ENCODE results near the gene RBFOX1.

RBFOX1 gene

GRCh38 chr16:7571366-7571765 is 238.7 kb downstream of the RBFOX1 start:
- H3K27ac ChIP-seq = no peak overlapping the region
- DNase-seq (ENCODE audit: low read depth, low spot score) = no peak

DNA sequence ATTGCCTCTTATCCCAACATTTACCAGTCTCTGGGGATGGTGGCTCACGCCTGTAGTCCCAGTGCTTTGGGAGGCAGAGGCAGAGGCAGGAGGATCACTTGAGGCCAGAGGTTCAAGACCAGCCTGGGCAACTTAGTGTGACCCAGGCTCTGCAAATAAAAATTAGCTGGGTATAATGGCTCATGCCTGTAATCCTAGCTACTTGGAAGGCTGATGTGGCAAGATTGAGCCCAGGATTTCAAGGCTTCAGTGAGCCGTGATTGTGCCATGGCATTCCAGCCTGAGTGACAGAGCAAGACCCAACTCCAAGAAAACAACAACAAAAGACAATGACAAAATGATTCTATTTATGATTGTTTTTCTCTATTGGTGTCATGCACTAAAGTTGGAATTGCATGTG is 244.9 kb downstream of the RBFOX1 start:
- DNase-seq (ENCODE audit: low read depth, low spot score) = no peak
- no peak overlapping the region for H3K27ac ChIP-seq

GRCh38 chr16:7579454-7579853 is 246.8 kb downstream of the RBFOX1 start:
- no peak overlapping the region for H3K27ac ChIP-seq
- no peak for DNase-seq (ENCODE audit: low read depth, low spot score)

GRCh38 chr16:7581175-7581574 is 248.5 kb downstream of the RBFOX1 start:
- no peak for DNase-seq (ENCODE audit: low read depth, low spot score)
- no peak overlapping the region for H3K27ac ChIP-seq

DNA sequence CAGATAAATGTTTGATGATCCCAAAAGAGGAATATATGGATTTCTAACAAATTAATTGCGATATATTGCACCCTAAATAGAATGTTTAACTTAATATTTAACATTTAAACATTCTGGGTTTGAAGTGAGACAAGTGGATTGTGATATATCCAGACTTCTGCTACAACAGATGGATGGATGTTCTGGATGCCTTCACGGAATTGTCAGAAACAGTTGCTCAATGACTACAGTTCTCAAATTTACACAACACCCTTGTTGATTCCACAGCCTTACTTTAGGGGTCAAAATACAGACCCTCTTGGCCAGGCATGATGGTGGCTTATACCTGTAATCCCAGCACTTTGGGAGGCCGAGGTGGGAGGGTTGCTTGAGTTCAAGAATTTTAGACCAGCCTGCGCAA is 250.8 kb downstream of the RBFOX1 start:
- H3K27ac ChIP-seq = no peak overlapping the region

GRCh38 chr16:7584561-7584960 is 251.9 kb downstream of the RBFOX1 start:
- no peak overlapping the region for H3K27ac ChIP-seq
- DNase-seq (ENCODE audit: low read depth, low spot score) = no peak

More for the DNA sequence above, 250.8 kb downstream of the RBFOX1 start:
- no peak for DNase-seq (ENCODE audit: low read depth, low spot score)

DNA sequence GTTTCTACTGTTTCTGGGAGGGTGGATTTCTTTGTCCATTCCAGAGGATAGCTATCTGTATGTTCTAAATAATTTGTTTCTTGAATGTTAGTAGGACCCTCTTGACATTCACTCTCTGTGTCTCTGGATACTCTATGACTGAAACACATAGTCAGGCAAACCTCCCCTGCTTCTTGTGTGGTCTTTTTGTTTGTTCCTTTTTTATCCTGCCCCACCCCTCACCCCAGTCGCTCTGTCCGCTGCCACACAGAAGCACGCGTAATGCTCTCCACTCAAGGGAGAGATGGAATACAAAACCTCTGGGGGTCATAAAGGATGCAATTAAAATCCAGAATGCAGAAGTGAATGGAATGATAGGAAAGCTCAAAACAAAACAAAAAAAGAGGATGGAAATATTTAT is 253.1 kb downstream of the RBFOX1 start:
- DNase-seq (ENCODE audit: low read depth, low spot score) = no peak
- H3K27ac ChIP-seq = no peak overlapping the region

DNA sequence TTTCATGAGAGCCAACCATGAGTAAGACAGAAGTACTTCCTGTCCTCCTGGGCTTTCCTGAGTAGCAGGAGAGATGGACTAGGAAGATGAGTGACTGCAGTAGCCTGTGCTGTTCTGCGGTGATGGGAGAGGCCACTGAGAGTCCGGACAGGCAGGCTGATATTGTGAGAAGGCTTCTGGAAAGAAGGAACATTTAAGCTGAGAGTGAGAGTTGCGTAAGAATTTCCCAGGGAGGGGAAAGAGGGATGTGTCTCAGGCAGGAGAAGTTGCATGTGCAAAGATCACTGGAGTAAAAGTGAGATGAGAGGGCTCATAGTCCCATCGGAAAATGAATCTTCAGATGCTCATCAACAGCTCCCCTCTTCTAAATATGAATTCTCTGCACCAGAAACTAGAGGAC is 258.3 kb downstream of the RBFOX1 start:
- no peak overlapping the region for H3K27ac ChIP-seq
- no peak for DNase-seq (ENCODE audit: low read depth, low spot score)

- no peak for DNase-seq (ENCODE audit: low read depth, low spot score)
- no peak overlapping the region for H3K27ac ChIP-seq
Measured at GRCh38 chr16:7596308-7596707, 263.7 kb downstream of the RBFOX1 start.

DNA sequence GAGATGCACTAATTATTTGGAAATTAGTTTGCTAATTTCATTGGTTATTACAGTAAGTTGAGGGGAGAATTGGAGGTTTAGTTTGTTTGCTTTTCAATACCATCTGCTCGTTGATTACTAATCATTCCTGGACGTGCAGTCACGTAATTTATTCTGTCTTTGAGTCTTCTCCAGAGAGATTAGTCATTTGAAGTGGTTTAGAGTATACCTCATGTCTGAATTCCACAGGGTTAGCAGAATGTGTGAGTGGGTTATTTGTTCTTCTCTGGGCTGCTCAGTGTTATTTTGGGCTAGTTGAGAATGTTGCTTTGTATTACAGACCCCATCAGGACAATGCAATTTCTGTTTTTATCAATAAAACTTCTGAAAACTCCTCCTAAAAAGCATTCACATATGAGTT is 265.0 kb downstream of the RBFOX1 start:
- DNase-seq (ENCODE audit: low read depth, low spot score) = no peak

GRCh38 chr16:7601100-7601499 is 268.5 kb downstream of the RBFOX1 start:
- no peak overlapping the region for H3K27ac ChIP-seq
- no peak for DNase-seq (ENCODE audit: low read depth, low spot score)

More for the DNA sequence above, 265.0 kb downstream of the RBFOX1 start:
- H3K27ac ChIP-seq = no peak overlapping the region

DNA sequence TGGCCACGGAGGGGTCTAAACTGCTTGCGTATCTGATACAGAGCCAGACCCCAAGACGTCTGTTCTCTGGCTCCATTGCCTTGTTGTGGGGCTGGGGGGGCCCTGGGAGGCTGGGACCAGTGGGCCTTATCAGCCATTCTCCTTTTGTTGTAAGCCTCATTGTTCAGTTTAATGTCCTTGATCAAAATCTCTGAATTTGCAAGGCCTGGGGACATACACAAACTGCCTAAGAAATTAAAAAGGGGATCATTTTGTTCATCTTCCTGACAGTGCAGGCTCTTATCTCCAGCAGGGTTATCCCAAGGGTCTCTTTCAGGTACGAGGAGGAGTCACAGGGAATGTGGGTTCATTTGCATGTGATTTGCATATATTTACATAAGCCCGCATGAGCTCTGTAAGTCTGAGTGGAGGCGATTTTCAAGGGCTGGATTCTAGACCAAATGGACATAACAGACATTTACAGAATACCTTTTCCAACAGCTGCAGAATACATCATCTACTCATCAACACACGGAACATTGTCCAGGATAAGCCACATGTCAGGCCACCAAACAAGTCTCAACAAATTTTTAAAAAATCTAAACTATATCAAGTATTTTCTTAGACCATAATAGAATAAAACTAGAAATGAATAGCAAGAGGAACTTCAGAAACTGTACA is 269.8 kb downstream of the RBFOX1 start:
- H3K27ac ChIP-seq = no peak overlapping the region
- DNase-seq (ENCODE audit: low read depth, low spot score) = no peak

DNA sequence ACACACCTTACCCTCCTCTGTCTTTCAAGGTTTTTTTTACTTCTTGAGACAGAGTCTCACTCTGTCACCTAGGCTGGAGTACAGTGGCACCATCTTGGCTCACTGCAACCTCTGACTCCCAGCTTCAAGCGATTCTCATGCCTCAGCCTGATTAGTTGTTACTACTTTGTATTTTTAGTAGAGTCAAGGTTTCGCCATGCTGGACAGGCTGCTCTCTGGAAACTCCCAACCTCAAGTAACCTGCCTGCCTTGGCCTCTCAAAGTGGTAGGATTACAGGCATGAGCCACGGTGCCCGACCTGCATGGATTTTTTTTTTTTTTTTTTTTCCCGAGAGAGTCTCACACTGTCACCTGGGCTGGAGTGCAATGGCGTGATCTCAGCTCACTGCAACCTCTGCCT is 273.2 kb downstream of the RBFOX1 start:
- H3K27ac ChIP-seq = no peak overlapping the region
- DNase-seq (ENCODE audit: low read depth, low spot score) = no peak

GRCh38 chr16:7612671-7613070 is 280.0 kb downstream of the RBFOX1 start:
- no peak overlapping the region for H3K27ac ChIP-seq
- no peak for DNase-seq (ENCODE audit: low read depth, low spot score)

- no peak overlapping the region for H3K27ac ChIP-seq
- no peak for DNase-seq (ENCODE audit: low read depth, low spot score)
Measured at GRCh38 chr16:7613518-7613917, 280.9 kb downstream of the RBFOX1 start.

GRCh38 chr16:7614021-7614795 is 281.6 kb downstream of the RBFOX1 start:
- H3K27ac ChIP-seq = no peak overlapping the region
- DNase-seq (ENCODE audit: low read depth, low spot score) = no peak

- H3K27ac ChIP-seq = no peak overlapping the region
- no peak for DNase-seq (ENCODE audit: low read depth, low spot score)
Measured at GRCh38 chr16:7615565-7615964, 282.9 kb downstream of the RBFOX1 start.

DNA sequence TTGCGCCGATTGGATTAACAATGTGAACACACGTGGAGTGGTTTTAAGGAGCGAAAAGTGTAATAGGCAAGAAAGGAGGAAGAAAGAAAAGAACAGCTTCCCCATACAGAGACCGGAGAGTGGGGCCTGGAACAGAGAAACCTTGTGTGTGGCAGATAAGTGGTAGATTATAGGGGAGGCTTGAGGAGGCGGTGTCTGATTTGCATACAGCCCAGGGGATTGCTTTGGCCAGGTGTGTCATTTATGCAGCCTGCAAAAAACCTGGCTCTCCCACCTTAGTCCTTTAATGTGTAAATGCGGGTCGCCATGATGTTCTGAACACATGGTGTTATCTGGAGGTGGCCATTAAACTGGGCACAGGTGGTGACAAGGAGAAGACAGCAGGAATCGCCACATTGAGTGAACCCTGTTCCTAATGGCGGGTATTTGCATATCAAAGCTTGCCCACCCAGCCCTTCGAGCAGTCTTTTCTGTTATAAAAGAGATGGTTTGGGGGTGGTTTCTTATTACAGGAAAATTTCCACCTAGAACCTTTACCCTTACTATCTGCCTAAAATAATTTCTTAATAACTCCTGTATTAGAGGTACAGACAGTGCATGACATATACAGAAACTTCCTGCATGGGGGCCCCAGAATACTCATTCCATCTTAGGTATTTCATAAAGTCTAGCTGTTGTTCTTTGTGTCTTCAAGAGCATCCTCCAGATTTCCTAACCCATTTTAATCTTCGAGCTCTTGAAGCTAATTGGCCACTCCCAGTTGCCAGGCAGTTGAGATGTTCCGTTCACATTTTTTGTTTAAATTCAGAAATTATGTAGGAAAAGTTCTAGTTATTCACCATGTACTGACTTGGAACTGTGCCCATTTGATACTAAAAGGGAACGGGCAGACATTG is 292.5 kb downstream of the RBFOX1 start:
- no peak for DNase-seq (ENCODE audit: low read depth, low spot score)
- no peak overlapping the region for H3K27ac ChIP-seq

DNA sequence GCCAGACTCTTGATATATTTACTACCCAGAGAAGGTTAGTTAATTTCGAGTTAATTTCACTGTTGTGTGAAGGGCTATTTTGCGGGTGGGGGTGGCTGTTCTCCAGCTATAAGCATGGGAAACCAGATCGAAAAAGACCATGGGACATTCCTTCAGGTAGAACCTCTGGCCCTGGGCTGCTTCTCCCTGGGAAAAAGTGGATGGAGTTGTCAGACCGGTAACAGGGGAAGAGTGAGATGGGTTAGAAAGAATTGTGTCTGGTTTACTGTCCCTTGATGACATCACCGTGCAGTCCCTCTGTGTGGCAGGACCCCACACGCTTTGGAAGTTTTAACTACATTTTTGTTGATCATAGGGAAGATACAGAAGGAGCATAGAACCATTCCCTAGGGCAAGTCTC is 296.3 kb downstream of the RBFOX1 start:
- DNase-seq (ENCODE audit: low read depth, low spot score) = no peak
- H3K27ac ChIP-seq = no peak overlapping the region

DNA sequence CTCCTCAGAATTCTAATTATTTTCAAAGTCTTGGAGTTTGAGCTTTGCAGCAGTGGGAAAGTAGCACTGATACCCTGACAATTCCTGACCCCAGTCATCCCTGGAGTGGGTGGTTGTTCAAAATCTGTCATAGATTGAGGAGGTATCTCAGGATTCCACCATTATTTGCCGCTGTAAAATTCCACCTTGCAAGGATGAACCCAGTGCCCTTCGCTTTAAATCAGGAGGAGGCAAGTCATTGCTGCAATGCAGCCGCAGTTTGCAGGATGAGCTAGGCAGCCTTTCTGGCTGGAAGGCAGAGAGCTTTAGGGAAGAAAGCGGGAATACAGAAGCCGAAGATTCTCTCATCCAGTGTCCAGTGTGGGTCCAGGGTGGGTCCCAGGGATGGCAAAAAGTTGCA is 296.9 kb downstream of the RBFOX1 start:
- no peak for DNase-seq (ENCODE audit: low read depth, low spot score)
- no peak overlapping the region for H3K27ac ChIP-seq

DNA sequence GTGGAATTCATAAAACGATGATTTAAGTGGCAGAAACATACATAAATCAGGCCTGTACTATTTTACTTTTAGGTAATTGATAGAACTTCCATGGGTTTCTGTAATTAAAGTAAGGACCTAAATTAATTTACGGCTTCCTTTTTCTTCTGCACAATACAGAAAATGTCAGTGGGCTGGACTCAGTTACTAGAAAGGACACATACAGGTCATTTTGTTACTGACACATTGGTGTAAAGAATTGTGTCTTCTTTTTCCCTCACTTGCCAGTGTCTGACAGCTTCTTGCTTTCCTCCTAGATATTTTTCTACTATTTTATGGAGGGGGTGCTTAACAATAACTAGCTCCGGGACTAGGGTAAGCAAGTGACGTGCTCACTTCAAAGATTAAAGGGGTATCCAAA is 304.8 kb downstream of the RBFOX1 start:
- DNase-seq (ENCODE audit: low read depth, low spot score) = no peak

More for the DNA sequence above, 304.8 kb downstream of the RBFOX1 start:
- no peak overlapping the region for H3K27ac ChIP-seq

Measured in epithelial cell of prostate (primary cell).